Mesendoderm (in vitro differentiated cells): ENCODE data around the gene HSF2. TPM values are rescaled to one million over a fixed set of nuclear protein-coding genes. Genes with fewer than 3 reads are reported as not detected.
A peak's percentile ranks its signal among the peaks of the same experiment; 100 is the strongest.

ENCODE experiments used
- DNase-seq: peaks from one replicate; pipeline ENCODE4 v3.0.0; 2013
- H2AK5ac ChIP-seq: 2 replicates; pipeline ENCODE4 v1.6.1; 2013; ENCODE audit warnings: low read length, inconsistent platforms
- H2BK120ac ChIP-seq: 2 replicates; pipeline ENCODE4 v1.6.1; 2013; ENCODE audit warnings: low read depth, mild to moderate bottlenecking, low read length, moderate library complexity, mixed read lengths
- H2BK15ac ChIP-seq: replicated peaks from 2 replicates; pipeline ENCODE4 v1.6.1; 2013; ENCODE audit warnings: low read depth, mild to moderate bottlenecking, moderate library complexity
- H2BK5ac ChIP-seq: 2 replicates; pipeline ENCODE4 v1.6.1; 2013; ENCODE audit warnings: low read length, inconsistent platforms
- H3K18ac ChIP-seq: 2 replicates; pipeline ENCODE4 v1.6.1; 2013; ENCODE audit warnings: mild to moderate bottlenecking, low read length, mixed read lengths
- H3K23ac ChIP-seq: one replicate; pipeline ENCODE4 v1.6.1; 2013; ENCODE audit warnings: low read length
- H3K27ac ChIP-seq: 2 replicates; pipeline ENCODE4 v1.5.1; 2013; ENCODE audit warnings: low read depth, mild to moderate bottlenecking, inconsistent platforms, low read length, moderate library complexity
- H3K27me3 ChIP-seq: 2 replicates; pipeline ENCODE4 v1.6.1; 2013; ENCODE audit warnings: low read length, control low read depth, mild to moderate bottlenecking, inconsistent platforms; ENCODE audit not compliant: insufficient read depth, poor library complexity
- H3K36me3 ChIP-seq: 2 replicates; pipeline ENCODE4 v1.6.1; 2013; ENCODE audit warnings: low read length, inconsistent platforms; ENCODE audit not compliant: control insufficient read depth, insufficient read depth
- H3K4ac ChIP-seq: one replicate; pipeline ENCODE4 v1.6.1; 2013; ENCODE audit warnings: low read depth, mild to moderate bottlenecking, low read length, moderate library complexity
- H3K4me1 ChIP-seq: 2 replicates; pipeline ENCODE4 v1.6.1; 2013; ENCODE audit warnings: low read depth, low read length, inconsistent platforms; ENCODE audit not compliant: control insufficient read depth
- H3K4me2 ChIP-seq: 2 replicates; pipeline ENCODE4 v1.6.1; 2013; ENCODE audit warnings: low read length
- H3K4me3 ChIP-seq: 2 replicates; pipeline ENCODE4 v1.5.1; 2013; ENCODE audit warnings: mild to moderate bottlenecking, low read length
- H3K56ac ChIP-seq: one replicate; pipeline ENCODE4 v1.6.1; 2013; ENCODE audit warnings: low read length
- H3K79me1 ChIP-seq: 2 replicates; pipeline ENCODE4 v1.6.1; 2013; ENCODE audit warnings: low read length, inconsistent platforms
- H3K79me2 ChIP-seq: 2 replicates; pipeline ENCODE4 v1.6.1; 2013; ENCODE audit warnings: mild to moderate bottlenecking, low read length; ENCODE audit not compliant: control insufficient read depth, insufficient read depth
- H3K9ac ChIP-seq: 2 replicates; pipeline ENCODE4 v1.6.1; 2013; ENCODE audit warnings: low read length, inconsistent platforms
- H4K5ac ChIP-seq: one replicate; pipeline ENCODE4 v1.6.1; 2013; ENCODE audit warnings: low read length
- H4K8ac ChIP-seq: one replicate; pipeline ENCODE4 v1.6.1; 2013; ENCODE audit warnings: low read depth, mild to moderate bottlenecking, control low read depth, low read length, moderate library complexity
- WGBS: extraction: QIAGEN DNeasy Blood & Tissue Kit; methylation state at CpG from one replicate; pipeline ENCODE4 v1.1.7; 2013; ENCODE audit warnings: low lambda C conversion rate, missing lambda C conversion rate; ENCODE audit not compliant: insufficient coverage; ENCODE audit errors: extremely low coverage; 5-methylcytosine and 5-hydroxymethylcytosine counted together
- polyA plus RNA-seq, 2 experiments: library from polyadenylated mRNA; stranded (reverse); fragments of 200-250 nt; gene quantifications; one replicate each; pipeline ENCODE4 v1.2.3, GENCODE V29; 2013

HSF2 gene, protein sequence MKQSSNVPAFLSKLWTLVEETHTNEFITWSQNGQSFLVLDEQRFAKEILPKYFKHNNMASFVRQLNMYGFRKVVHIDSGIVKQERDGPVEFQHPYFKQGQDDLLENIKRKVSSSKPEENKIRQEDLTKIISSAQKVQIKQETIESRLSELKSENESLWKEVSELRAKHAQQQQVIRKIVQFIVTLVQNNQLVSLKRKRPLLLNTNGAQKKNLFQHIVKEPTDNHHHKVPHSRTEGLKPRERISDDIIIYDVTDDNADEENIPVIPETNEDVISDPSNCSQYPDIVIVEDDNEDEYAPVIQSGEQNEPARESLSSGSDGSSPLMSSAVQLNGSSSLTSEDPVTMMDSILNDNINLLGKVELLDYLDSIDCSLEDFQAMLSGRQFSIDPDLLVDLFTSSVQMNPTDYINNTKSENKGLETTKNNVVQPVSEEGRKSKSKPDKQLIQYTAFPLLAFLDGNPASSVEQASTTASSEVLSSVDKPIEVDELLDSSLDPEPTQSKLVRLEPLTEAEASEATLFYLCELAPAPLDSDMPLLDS
- 8.8 TPM for polyA plus RNA-seq (2013, experiment 1 of 2)
- polyA plus RNA-seq (2013, experiment 2 of 2), result 8.4 TPM

GRCh38 chr6:122399348-122400120 is at the start of gene HSF2:
HSF2 (plus strand) TSS chr6:122399652; CDS start chr6:122399738, 86 bp downstream.
- WGBS, result no CpG with 5 or more reads among the region's 82 CpGs
- DNase-seq, result peak; percentile 99

DNA sequence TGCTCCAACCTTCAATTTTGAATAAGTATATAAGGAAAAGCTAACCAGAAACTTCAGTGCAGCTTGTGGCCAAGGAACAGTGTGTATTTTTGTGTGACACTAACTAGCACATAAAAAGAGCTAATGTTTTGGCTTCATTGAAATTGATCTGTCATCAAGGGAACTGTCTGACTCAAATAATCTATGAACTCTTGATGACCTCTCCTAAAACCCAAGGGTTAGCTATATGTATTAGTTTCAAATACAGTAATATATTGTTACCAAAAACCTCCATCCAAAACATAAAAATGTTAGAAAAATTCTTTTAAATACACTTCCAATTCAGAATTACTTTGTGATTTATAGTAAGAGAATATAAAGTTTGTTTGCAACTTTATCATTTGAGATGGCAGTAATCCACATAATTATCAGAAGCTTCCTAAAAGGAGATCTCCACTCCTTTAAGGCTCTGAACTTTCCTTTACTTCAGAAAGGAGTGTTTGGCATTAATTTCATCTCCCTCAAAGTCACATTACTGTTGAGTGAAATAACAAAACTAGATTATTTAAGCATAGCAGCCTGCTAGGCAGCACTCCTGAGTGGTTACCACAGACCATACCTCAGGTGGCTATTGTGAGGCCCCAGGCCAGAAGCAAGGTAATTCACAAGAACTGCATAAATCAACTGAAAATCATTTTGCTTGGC is 46.3 kb upstream of the HSF2 start:
- Histone ChIP-seq H2AK5ac (no peak overlapping the region), H2BK15ac (no peak overlapping the region), H3K4me1 (no peaks in the 10 kb centered on the region), H3K18ac (no peak overlapping the region), H3K4me2 (no peak overlapping the region), H3K4ac (no peak overlapping the region), H3K79me1 (no peaks in the 10 kb centered on the region), H3K56ac (no peak overlapping the region), H3K9ac (no peak overlapping the region), H3K4me3 (no peak overlapping the region), H4K8ac (no peak overlapping the region), H4K5ac (no peak overlapping the region), H3K79me2 (no peaks in the 10 kb centered on the region), H3K36me3 (no peaks in the 10 kb centered on the region), H2BK5ac (no peak overlapping the region), H3K27me3 (no peaks in the 10 kb centered on the region), H3K27ac (no peak overlapping the region), H3K23ac (no peak overlapping the region), H2BK120ac (no peak overlapping the region)
- DNase-seq, result no peak

More at GRCh38 chr6:122399348-122400120, at the start of gene HSF2:
- H3K36me3 ChIP-seq, result no peaks in the 10 kb centered on the region
- H3K56ac ChIP-seq, result peak within 1 kb of the TSS; percentile 98
- H4K8ac ChIP-seq, result no peak within 1 kb of the TSS
- no peak within 1 kb of the TSS for H2BK15ac ChIP-seq
- peak within 1 kb of the TSS; percentile 98 for H3K9ac ChIP-seq
- H2BK120ac ChIP-seq, result no peak within 1 kb of the TSS
- H3K79me1 ChIP-seq, result peaks cover 4% of the 10 kb centered on the region
- peaks cover 16% of the 10 kb centered on the region for H3K27me3 ChIP-seq
- peak within 1 kb of the TSS; percentile 78 for H3K18ac ChIP-seq
- H3K4me2 ChIP-seq, result peak within 1 kb of the TSS; percentile 66
- H3K4me1 ChIP-seq, result peaks cover 2% of the 10 kb centered on the region
- H3K79me2 ChIP-seq, result peaks cover 7% of the 10 kb centered on the region
- peak within 1 kb of the TSS; percentile 78 for H3K27ac ChIP-seq
- H2BK5ac ChIP-seq, result no peak within 1 kb of the TSS
- peak within 1 kb of the TSS; percentile 99 for H3K4me3 ChIP-seq
- H4K5ac ChIP-seq, result peak within 1 kb of the TSS; percentile 85
- H2AK5ac ChIP-seq, result no peak within 1 kb of the TSS
- peak within 1 kb of the TSS; percentile 85 for H3K23ac ChIP-seq
- peak within 1 kb of the TSS; percentile 1 for H3K4ac ChIP-seq

DNA sequence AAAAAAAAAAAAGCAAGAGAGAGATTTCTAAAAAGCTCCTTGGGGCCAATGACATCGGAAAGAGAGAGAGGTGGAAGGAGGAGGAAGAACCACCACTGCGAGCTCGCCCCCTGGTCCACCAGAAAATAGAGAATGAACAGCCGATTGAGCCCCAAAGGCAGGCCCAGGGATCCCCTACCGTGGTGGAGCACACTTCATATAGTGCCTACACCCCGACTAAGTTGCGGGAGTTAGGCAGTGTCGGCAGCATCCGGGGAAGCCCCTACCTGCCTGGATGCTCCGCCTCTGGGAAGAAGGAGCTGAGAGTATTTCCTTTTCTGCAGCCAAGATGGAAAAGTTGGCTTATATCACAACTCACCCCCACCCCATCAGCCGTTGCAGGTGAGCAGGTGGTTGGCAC is 38.6 kb upstream of the HSF2 start:
- H2BK120ac ChIP-seq, result no peak overlapping the region

GRCh38 chr6:122361314-122361979 is 38.0 kb upstream of the HSF2 start:
- H3K36me3 ChIP-seq, result no peaks in the 10 kb centered on the region
- no peak overlapping the region for H2BK15ac ChIP-seq
- no peak overlapping the region for H3K4me3 ChIP-seq
- H2BK120ac ChIP-seq, result no peak overlapping the region
- H3K4ac ChIP-seq, result no peak overlapping the region
- H3K27ac ChIP-seq, result no peak overlapping the region
- peak overlapping the region; percentile 38 for H3K56ac ChIP-seq
- H3K23ac ChIP-seq, result no peak overlapping the region
- WGBS, result no CpG with 5 or more reads among the region's 15 CpGs
- H3K79me1 ChIP-seq, result no peaks in the 10 kb centered on the region
- H4K5ac ChIP-seq, result no peak overlapping the region
- no peak overlapping the region for H3K4me2 ChIP-seq
- DNase-seq, result no peak
- no peak overlapping the region for H4K8ac ChIP-seq
- no peak overlapping the region for H2BK5ac ChIP-seq
- no peaks in the 10 kb centered on the region for H3K79me2 ChIP-seq
- no peaks in the 10 kb centered on the region for H3K27me3 ChIP-seq
- no peak overlapping the region for H3K9ac ChIP-seq
- H3K4me1 ChIP-seq, result no peaks in the 10 kb centered on the region
- no peak overlapping the region for H3K18ac ChIP-seq
- no peak overlapping the region for H2AK5ac ChIP-seq

More for the DNA sequence above, 38.6 kb upstream of the HSF2 start:
- no peaks in the 10 kb centered on the region for H3K4me1 ChIP-seq
- no peak overlapping the region for H3K4me2 ChIP-seq
- H3K79me2 ChIP-seq, result no peaks in the 10 kb centered on the region
- no peak overlapping the region for H3K4me3 ChIP-seq
- no peak overlapping the region for H3K18ac ChIP-seq
- no peaks in the 10 kb centered on the region for H3K79me1 ChIP-seq
- H4K8ac ChIP-seq, result no peak overlapping the region
- H3K27me3 ChIP-seq, result no peaks in the 10 kb centered on the region
- no peak overlapping the region for H2BK15ac ChIP-seq
- no peak overlapping the region for H2AK5ac ChIP-seq
- no peak overlapping the region for H2BK5ac ChIP-seq
- H3K9ac ChIP-seq, result no peak overlapping the region
- H3K56ac ChIP-seq, result no peak overlapping the region
- no peak for DNase-seq
- no CpG with 5 or more reads among the region's 11 CpGs for WGBS
- H3K27ac ChIP-seq, result no peak overlapping the region
- H3K4ac ChIP-seq, result no peak overlapping the region
- no peak overlapping the region for H4K5ac ChIP-seq
- H3K23ac ChIP-seq, result no peak overlapping the region
- H3K36me3 ChIP-seq, result no peaks in the 10 kb centered on the region

GRCh38 chr6:122363769-122364483 is 35.5 kb upstream of the HSF2 start:
- Histone ChIP-seq H2BK15ac (no peak overlapping the region), H4K8ac (no peak overlapping the region), H4K5ac (no peak overlapping the region), H3K36me3 (no peaks in the 10 kb centered on the region), H3K79me1 (no peaks in the 10 kb centered on the region), H2AK5ac (no peak overlapping the region), H3K4ac (no peak overlapping the region), H3K4me2 (no peak overlapping the region), H2BK5ac (no peak overlapping the region), H3K27me3 (no peaks in the 10 kb centered on the region), H3K4me1 (no peaks in the 10 kb centered on the region), H3K79me2 (no peaks in the 10 kb centered on the region), H3K27ac (no peak overlapping the region), H3K9ac (no peak overlapping the region), H3K18ac (no peak overlapping the region), H3K4me3 (no peak overlapping the region), H3K23ac (no peak overlapping the region), H3K56ac (no peak overlapping the region), H2BK120ac (no peak overlapping the region)
- whole genome bisulfite sequencing, result no CpG with 5 or more reads among the region's 6 CpGs
- no peak for DNase-seq
